CD14-positive monocyte (primary cell): ENCODE results near the gene KCNE4. TPM values are rescaled to one million over a fixed set of nuclear protein-coding genes. Genes with fewer than 3 reads are reported as not detected.

Experiments
- DNase-seq, 3 donors: peaks; one replicate each; pipeline ENCODE4 v3.0.0-alpha.2; 2011 to 2022
- H2AFZ ChIP-seq: 2 replicates; pipeline ENCODE4 v1.6.0; 2012; ENCODE audit warnings: mild to moderate bottlenecking, low read depth, low read length, inconsistent platforms; ENCODE audit not compliant: insufficient read depth, poor library complexity, severe bottlenecking
- H3K27ac ChIP-seq, 2 donors: 1 replicate in 1 of 2; 2 replicates in 1 of 2; pipeline ENCODE4 v1.5.1; 2012 to 2013; ENCODE audit warnings: low read length in 2 of 2, control low read depth in 1 of 2, inconsistent platforms in 1 of 2, low read depth in 1 of 2, mild to moderate bottlenecking in 1 of 2
- H3K27me3 ChIP-seq, 2 donors: one replicate each; pipeline versions ENCODE4 v1.6.0 to v1.6.1; 2011 to 2013; ENCODE audit warnings: low read length in 2 of 2; ENCODE audit not compliant: control insufficient read depth in 2 of 2, insufficient read depth in 2 of 2
- H3K36me3 ChIP-seq, 2 donors: replicated peaks in 1 of 2; 1 replicate in 1 of 2; 2 replicates in 1 of 2; pipeline versions ENCODE4 v1.5.1 to v1.6.1; 2012 to 2013; ENCODE audit warnings: low read length in 2 of 2, control low read depth in 1 of 2, inconsistent platforms in 1 of 2, mild to moderate bottlenecking in 1 of 2; ENCODE audit not compliant: insufficient read depth in 2 of 2, control insufficient read depth in 1 of 2
- H3K4me1 ChIP-seq, 2 donors: 1 replicate in 1 of 2; 2 replicates in 1 of 2; pipeline versions ENCODE4 v1.5.1 to v1.6.1; 2012 to 2013; ENCODE audit warnings: low read length in 2 of 2, control low read depth in 1 of 2, inconsistent platforms in 1 of 2, mild to moderate bottlenecking in 1 of 2, moderate library complexity in 1 of 2; ENCODE audit not compliant: insufficient read depth in 2 of 2, control insufficient read depth in 1 of 2
- H3K4me2 ChIP-seq: replicated peaks from 2 replicates; pipeline ENCODE3; 2012; ENCODE audit warnings: low read length, moderate library complexity, mild to moderate bottlenecking; ENCODE audit not compliant: poor library complexity, severe bottlenecking; ENCODE audit errors: extremely low read depth
- H3K4me3 ChIP-seq, 3 experiments: fragments of 200-600 bp in 1 of 3; sonication (generic) in 1 of 3; replicated peaks in 1 of 3; 1 replicate in 2 of 3; 2 replicates in 1 of 3; pipeline ENCODE4 v1.5.1; 2011 to 2013; ENCODE audit warnings: low read length in 3 of 3, mild to moderate bottlenecking in 3 of 3, control low read depth in 2 of 3, low read depth in 2 of 3, inconsistent platforms in 1 of 3, moderate library complexity in 1 of 3
- H3K79me2 ChIP-seq: 2 replicates; pipeline ENCODE4 v1.6.0; 2012; ENCODE audit warnings: mild to moderate bottlenecking, control low read depth, inconsistent platforms, low read length, moderate library complexity; ENCODE audit not compliant: insufficient read depth
- H3K9ac ChIP-seq: 2 replicates; pipeline ENCODE4 v1.6.0; 2017; ENCODE audit warnings: low read length, mild to moderate bottlenecking; ENCODE audit not compliant: insufficient read depth, poor library complexity, severe bottlenecking
- H3K9me3 ChIP-seq, 2 donors: replicated peaks in 1 of 2; 1 replicate in 1 of 2; 2 replicates in 1 of 2; pipeline versions ENCODE4 v1.5.1 to v1.6.1; 2012 to 2013; ENCODE audit warnings: low read length in 2 of 2, control low read depth in 1 of 2; ENCODE audit not compliant: control insufficient read depth in 1 of 2, insufficient read depth in 1 of 2
- H4K20me1 ChIP-seq: 2 replicates; pipeline ENCODE4 v1.6.0; 2012; ENCODE audit warnings: mild to moderate bottlenecking, low read length, control low read depth, moderate library complexity; ENCODE audit not compliant: insufficient read depth
- H3K27ac Mint-ChIP-seq, 7 donors: one replicate each; pipeline ENCODE4 v1.8.0; 2020; ENCODE audit warnings: mild to moderate bottlenecking in 7 of 7, mixed read lengths in 7 of 7, moderate library complexity in 6 of 7, inconsistent platforms in 2 of 7
- H3K27me3 Mint-ChIP-seq, 3 donors: one replicate each; pipeline ENCODE4 v1.8.0; 2021 to 2022; ENCODE audit warnings: low read depth in 3 of 3, mild to moderate bottlenecking in 3 of 3, mixed read lengths in 3 of 3, moderate library complexity in 3 of 3, inconsistent platforms in 1 of 3
- H3K36me3 Mint-ChIP-seq, 2 donors: one replicate each; pipeline ENCODE4 v1.8.0; 2020; ENCODE audit warnings: mixed read lengths in 2 of 2, inconsistent platforms in 1 of 2, mild to moderate bottlenecking in 1 of 2
- H3K4me1 Mint-ChIP-seq: one replicate; pipeline ENCODE4 v1.8.0; 2020; ENCODE audit warnings: mild to moderate bottlenecking, mixed read lengths
- H3K4me3 Mint-ChIP-seq, 2 donors: one replicate each; pipeline ENCODE4 v1.8.0; 2020; ENCODE audit warnings: mild to moderate bottlenecking in 2 of 2, mixed read lengths in 2 of 2, moderate library complexity in 1 of 2
- H3K9me3 Mint-ChIP-seq, 7 donors: one replicate each; pipeline ENCODE4 v1.8.0; 2020 to 2022; ENCODE audit warnings: mixed read lengths in 7 of 7, mild to moderate bottlenecking in 6 of 7, moderate library complexity in 6 of 7, inconsistent platforms in 2 of 7
- WGBS: methylation state at CpG from one replicate; pipeline ENCODE4 v1.1.5; 2013; ENCODE audit warnings: missing lambda C conversion rate; ENCODE audit not compliant: insufficient coverage; 5-methylcytosine and 5-hydroxymethylcytosine counted together
- intact Hi-C, 2 donors: fragments of 100-400 bp; cut with micrococcal nuclease; formaldehyde crosslinking; loops; one replicate each; pipeline versions ENCODE4 v1.15.0 to v1.15.1; 2023
- polyA plus RNA-seq, 3 donors: library from polyadenylated mRNA; depleted of rRNA in 1 of 3; unstranded in 2 of 3; stranded (reverse) in 1 of 3; fragments of 300-500 nt in 2 of 3; fragments of >200 nt in 1 of 3; fragmentation: Illumina TruSeq in 2 of 3; gene quantifications; 1 replicate in 2 of 3; 2 replicates in 1 of 3; pipeline ENCODE4 v1.2.3, GENCODE V29; 2012 to 2021
- TF ChIP-seq, protein P1 (sequence below): fragments of 200-600 bp; IDR thresholded peaks from one replicate; pipeline ENCODE4 v1.8.0; 2022; ENCODE audit warnings: antibody characterized with exemption, mild to moderate bottlenecking

Gene KCNE4
- polyA plus RNA-seq, 3 donors = not detected

DNA sequence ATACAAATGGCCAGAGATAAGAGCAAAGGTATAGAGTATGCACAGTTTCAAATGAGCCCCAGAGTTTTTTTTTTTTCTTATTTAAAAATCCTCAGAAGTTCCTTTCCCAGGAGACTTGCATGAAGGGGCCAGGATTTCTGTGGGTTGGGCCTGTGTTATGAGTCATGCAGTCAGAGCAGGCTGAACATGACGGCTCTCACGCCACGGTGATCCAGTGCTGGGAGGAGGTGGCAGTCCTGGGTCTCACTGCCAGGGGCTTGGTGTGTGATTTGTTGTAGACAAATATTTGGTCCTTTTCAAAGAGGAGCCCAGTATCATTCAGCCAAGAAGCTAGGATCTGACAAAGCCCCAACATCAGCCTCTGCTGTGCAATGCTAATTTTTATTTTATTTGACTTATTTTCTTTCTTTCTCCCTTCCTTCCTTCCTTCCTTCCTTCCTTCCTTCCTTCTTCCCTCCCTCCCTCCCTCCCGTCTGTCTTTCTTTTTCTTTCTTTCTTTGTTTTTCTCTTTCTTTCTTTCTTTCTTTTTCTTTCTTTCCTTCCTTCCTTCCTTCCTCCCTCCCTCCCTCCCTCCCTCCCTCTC is 10.4 kb upstream of the KCNE4 start:
- Histone ChIP-seq H3K9me3 (no peaks in the 10 kb centered on the region), H3K79me2 (no peaks in the 10 kb centered on the region), H3K27me3 (no peaks in the 10 kb centered on the region), H3K9ac (no peak overlapping the region), H2AFZ (no peak overlapping the region), H3K36me3 (no peaks in the 10 kb centered on the region), H3K4me3 (no peak overlapping the region), H4K20me1 (no peaks in the 10 kb centered on the region), H3K27ac (no peak overlapping the region), H3K4me1 (peaks cover 26 to 30% of the 10 kb centered on the region in 2 donors), H3K4me2 (no peak overlapping the region)
- H3K36me3 Mint-ChIP-seq = no peaks in the 10 kb centered on the region
- H3K4me3 Mint-ChIP-seq = no peak overlapping the region
- 10% methylated on average over 3 of the region's 4 CpGs for WGBS
- TF ChIP-seq, protein P1, sequence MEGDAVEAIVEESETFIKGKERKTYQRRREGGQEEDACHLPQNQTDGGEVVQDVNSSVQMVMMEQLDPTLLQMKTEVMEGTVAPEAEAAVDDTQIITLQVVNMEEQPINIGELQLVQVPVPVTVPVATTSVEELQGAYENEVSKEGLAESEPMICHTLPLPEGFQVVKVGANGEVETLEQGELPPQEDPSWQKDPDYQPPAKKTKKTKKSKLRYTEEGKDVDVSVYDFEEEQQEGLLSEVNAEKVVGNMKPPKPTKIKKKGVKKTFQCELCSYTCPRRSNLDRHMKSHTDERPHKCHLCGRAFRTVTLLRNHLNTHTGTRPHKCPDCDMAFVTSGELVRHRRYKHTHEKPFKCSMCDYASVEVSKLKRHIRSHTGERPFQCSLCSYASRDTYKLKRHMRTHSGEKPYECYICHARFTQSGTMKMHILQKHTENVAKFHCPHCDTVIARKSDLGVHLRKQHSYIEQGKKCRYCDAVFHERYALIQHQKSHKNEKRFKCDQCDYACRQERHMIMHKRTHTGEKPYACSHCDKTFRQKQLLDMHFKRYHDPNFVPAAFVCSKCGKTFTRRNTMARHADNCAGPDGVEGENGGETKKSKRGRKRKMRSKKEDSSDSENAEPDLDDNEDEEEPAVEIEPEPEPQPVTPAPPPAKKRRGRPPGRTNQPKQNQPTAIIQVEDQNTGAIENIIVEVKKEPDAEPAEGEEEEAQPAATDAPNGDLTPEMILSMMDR = no peak
- DNase-seq = peak; percentile 29 to 87 (median 44)
- H3K27ac Mint-ChIP-seq = peak overlapping the region in 1 of 7 donors; percentile 21
- H3K27me3 Mint-ChIP-seq = no peaks in the 10 kb centered on the region
- intact Hi-C loops = no loop called here
- peaks cover 0 to 2% (median 0%) of the 10 kb centered on the region in 7 donors for H3K9me3 Mint-ChIP-seq
- H3K4me1 Mint-ChIP-seq = peaks cover 38% of the 10 kb centered on the region

DNA sequence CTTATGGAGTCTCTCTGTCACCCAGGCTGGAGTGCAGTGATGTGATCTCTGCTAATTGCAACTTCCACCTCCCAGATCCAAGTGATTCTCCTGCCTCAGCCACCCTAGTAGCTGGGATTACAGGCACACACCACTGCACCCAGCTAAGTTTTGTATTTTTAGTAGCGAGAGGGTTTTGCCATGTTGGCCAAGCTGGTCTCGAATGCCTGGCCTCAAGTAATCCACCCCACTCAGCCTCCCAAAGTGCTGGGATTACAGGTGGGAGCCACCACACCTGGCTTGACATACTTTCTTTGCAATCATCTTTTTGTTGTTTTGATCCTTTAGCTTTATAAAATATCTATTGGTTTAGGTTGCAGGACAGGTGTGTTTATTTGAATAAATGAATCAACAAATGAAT is 9.7 kb upstream of the KCNE4 start:
- H3K27me3 ChIP-seq = no peaks in the 10 kb centered on the region
- WGBS = no CpG with 5 or more reads among the region's 2 CpGs

More for the DNA sequence above, 9.7 kb upstream of the KCNE4 start:
- H3K27me3 Mint-ChIP-seq = no peaks in the 10 kb centered on the region
- Histone ChIP-seq H3K4me3 (no peak overlapping the region), H3K27ac (no peak overlapping the region), H3K36me3 (no peaks in the 10 kb centered on the region), H3K4me2 (no peak overlapping the region), H3K4me1 (peaks cover 26 to 30% of the 10 kb centered on the region in 2 donors), H3K9ac (no peak overlapping the region), H4K20me1 (no peaks in the 10 kb centered on the region), H2AFZ (no peak overlapping the region), H3K9me3 (no peaks in the 10 kb centered on the region), H3K79me2 (no peaks in the 10 kb centered on the region)
- TF ChIP-seq, protein P1 = no peak
- H3K4me3 Mint-ChIP-seq = no peak overlapping the region
- peaks cover 0 to 2% (median 0%) of the 10 kb centered on the region in 7 donors for H3K9me3 Mint-ChIP-seq
- no peaks in the 10 kb centered on the region for H3K36me3 Mint-ChIP-seq
- peaks cover 39% of the 10 kb centered on the region for H3K4me1 Mint-ChIP-seq
- intact Hi-C loops = no loop called here
- H3K27ac Mint-ChIP-seq = peak overlapping the region in 2 of 7 donors; percentile 60 to 74
- DNase-seq = no peak
